DMS 273 (cell line): ENCODE data around the gene EPGN.
A peak's percentile ranks its signal among the peaks of the same experiment; 100 is the strongest.

Source experiments
- DNase-seq: peaks from one replicate; lab custom pipeline; 2025; ENCODE audit not compliant: unreplicated experiment; lab: John Stamatoyannopoulos, UW

The EPGN gene

GRCh38 chr4:74309223-74309622 is 953 bp downstream of the EPGN start:
- DNase-seq = no peak

DNA sequence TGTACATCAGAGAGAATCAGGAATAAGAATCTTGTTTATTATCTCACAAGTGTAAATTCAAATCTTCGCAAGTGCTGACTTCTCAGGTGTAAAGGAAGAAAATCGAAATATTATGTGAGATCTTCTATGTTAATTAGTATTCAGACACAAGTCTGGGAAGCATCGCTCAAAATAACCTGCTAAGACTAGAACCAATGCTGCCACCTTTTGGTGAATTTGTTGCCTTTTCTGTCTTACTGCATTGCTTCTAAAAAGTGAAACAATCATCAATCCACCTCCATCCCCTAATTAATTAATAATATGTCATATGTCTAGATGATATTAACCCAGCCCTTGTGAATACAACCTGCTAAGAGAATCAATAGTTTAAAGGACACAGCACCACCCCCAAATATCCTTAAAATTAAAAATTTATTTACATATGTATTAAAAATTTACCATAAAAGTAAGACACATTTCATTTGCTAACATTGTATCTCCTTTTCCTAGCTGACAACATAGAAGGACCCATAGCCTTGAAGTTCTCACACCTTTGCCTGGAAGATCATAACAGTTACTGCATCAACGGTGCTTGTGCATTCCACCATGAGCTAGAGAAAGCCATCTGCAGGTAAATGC is 3.5 kb downstream of the EPGN start:
- peak; percentile 71 for DNase-seq

GRCh38 chr4:74314329-74314728 is 6.1 kb downstream of the EPGN start:
- no peak for DNase-seq

DNA sequence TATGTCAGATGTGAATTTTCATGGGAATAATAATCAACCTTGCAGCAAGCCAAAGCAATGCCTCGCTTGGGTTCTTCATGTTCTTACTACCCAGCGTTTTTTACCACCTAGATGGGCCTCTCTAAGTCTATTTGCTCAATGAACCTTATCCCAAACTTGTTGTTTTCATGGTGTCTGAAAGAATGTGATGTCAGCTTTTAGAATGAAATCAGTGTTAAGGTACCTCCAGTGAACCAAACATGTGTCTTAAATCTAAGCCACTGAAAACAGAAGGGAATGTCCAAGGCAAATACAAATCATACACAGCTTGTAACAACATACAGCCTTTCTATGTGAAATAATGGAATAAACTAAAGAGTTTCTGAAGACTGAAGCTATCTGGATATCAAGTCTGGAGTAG is 6.7 kb downstream of the EPGN start:
- DNase-seq = no peak

DNA sequence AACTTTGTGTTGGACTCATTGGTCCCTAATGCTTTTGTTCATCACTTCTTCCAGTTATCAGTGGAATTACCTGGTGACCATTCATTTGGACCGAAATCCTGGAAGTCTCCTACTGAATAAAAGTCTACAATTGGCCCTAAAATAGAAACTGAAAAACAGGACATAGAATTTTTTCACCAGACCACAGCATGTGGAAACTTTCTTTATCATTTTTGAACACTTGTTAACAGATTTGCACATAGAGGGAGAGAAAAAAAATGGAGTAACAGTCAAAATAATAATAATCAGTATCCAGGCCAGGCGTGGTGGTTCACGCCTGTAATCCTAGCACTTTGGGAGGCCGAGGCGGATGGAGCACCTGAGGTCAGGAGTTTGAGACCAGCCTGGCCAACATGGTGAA is 7.1 kb downstream of the EPGN start:
- no peak for DNase-seq

DNA sequence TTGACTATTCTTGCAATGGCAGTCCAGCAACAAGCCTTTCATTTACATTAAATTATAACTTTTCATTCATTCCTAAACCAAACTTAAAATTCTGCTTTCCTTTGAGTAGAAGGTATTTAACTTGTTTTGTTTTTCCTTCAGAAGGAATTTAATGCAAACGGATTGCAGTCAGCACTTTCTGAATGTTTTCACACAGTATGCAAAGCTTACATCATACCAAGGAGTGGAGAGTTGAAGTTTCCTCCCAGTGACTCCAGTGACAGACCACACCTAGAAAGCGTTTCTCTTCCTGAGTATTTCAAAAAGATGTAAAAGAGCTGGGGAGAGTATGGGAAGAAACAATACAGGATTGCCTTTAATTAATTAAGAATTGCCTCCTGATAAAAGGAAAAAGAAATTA is 8.1 kb downstream of the EPGN start:
- DNase-seq = no peak

DNA sequence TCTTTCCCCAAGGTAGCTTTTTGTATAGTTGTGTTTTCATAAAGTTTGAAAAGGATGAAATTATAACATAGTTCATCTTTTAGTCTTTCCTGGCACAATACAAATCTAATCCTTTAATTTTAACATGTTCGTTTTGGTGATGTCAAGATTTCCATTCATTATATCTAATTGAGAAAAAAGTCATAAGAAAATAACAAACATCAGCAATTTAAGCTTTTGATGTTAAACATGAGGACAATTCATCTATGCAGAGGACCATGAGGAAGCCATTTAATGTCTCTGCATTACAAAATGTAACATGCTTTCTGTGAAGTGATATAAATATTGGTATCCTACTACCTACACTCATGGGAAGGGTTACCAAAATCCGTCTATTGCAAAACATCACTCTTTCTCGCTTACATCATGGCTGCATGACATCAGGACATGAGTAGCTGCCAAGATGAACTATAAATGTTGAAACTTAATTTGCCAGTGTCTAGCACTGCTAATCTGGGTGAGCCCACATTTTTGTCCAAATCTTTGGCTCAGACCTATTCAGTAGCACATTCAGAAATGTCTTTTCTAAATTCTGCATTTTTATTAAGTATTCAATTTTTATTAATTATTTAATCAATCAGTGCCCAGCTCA is 9.5 kb downstream of the EPGN start:
- no peak for DNase-seq

DNA sequence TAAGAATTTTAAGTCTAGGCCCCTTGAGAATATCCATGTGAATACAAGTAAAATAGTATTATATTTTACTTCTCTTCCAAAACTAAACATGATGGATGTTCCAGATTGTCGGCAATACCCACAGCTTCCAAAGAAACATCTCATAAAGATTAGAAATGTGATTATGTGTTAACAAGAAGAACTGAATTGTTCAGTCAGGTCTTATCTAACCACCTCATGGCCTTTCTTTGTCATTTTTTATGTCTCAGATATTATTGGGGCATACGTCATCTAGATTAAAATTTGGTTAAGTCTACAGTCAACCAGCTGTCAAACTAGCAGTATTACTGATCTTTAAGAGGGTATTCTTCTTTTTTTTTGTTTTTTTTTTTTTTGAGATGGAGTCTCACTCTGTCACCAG is 10.0 kb downstream of the EPGN start:
- DNase-seq = no peak

DNA sequence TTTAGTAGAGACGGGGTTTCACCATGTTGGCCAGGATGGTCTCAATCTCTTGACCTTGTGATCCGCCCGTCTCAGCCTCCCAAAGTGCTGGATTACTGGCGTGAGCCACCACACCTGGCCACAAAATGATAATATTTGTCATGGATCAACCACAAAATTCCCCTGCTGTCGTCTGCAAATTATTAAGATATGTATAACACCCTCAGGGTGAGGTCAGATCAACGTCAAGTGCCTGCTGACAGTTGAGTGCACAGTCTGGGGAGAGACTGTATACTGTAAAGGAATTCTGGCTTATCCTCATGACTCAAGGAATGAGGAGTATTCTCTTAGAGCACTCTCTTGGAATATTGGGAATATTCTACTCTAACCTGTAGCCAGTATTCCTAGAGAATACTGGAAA is 11.2 kb downstream of the EPGN start:
- DNase-seq = no peak

DNA sequence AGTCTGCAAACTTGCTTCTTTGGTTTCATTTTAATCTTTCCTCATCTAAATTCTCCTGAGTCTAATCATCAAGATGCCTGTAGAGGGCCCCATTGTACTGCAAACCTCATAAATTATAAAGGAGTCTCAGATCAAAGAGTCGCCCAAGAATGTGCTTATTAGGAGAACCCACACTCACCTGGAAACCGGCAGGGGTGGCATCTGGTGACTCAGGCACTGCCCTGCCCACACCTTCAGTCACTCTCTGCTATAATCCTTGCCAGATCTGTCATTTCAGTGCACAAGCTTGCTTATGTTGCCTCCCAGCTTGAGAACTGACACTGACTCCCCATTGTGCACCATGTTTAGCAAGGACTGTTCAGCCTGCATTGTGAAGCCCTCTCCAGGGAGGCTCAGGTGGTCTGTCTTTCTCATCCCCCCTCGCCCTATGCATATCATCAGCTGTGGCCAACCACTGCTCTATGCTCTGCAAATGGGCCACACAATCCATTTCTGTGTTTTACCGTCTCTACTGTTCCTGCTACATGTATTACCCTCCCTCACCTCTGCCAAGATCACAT is 12.4 kb downstream of the EPGN start:
- peak; percentile 65 for DNase-seq

GRCh38 chr4:74322301-74322700 is 14.0 kb downstream of the EPGN start:
- no peak for DNase-seq

- no peak for DNase-seq
These were observed 15.4 kb downstream of the EPGN start for GRCh38 chr4:74323663-74324062.

- no peak for DNase-seq
These were observed 16.0 kb downstream of the EPGN start for GRCh38 chr4:74324262-74324661.

DNA sequence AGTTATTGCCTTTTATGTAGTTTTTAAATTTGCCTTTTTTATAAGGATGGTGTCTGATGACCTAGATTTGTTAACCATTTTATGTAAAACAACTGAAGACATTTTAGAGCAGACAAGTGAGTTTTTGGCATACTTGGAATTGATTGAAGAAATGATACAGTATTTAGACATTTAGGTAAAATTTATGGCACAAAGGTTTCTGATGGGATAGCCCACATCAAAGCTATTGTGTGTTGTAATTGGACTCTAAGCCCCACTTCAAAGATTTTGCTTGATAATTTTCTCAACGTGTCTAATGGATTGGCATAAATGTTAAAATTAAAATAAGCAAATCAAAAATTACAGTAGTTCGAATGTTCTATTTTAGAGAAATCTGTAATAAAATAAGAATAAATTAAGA is 17.6 kb downstream of the EPGN start:
- no peak for DNase-seq

DNA sequence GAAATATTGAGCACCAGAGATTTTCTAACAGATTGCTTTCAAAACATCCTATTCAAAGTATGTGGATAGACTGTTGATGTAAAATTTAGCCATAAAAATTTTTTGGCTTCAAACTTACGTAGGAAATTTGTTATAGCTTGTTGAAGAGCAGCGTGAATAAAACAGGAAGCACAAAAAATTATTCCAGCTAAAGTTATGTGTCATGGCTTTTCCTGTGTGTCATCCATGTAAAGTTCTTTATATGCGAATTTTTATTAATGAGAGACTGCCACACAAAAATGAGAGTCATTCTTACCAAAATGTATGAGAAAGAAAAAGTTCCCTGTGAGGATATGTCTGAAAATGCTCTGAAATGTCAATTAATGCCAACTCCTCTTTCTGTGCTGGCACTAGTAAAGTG is 19.5 kb downstream of the EPGN start:
- no peak for DNase-seq

- DNase-seq = no peak
These were observed 20.2 kb downstream of the EPGN start for GRCh38 chr4:74328501-74328900.

DNA sequence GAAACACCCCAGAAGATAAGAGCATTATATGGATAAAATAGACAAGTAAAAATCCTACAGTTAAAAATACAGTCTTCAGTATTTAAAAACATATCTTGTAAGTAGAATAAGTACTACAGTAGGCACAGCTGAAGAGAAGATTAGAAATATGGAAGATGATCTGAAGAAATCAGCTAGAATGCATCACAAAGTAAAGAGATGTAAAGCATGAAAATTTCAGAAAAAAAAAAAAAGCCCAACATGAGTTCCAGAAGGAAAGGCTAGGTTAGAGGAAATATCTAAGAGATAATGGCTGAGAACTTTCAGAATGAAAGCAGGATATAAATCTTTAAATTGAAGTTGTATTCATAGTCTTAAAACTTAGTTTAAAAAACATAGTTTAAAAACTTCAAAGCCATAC is 21.0 kb downstream of the EPGN start:
- DNase-seq = no peak

DNA sequence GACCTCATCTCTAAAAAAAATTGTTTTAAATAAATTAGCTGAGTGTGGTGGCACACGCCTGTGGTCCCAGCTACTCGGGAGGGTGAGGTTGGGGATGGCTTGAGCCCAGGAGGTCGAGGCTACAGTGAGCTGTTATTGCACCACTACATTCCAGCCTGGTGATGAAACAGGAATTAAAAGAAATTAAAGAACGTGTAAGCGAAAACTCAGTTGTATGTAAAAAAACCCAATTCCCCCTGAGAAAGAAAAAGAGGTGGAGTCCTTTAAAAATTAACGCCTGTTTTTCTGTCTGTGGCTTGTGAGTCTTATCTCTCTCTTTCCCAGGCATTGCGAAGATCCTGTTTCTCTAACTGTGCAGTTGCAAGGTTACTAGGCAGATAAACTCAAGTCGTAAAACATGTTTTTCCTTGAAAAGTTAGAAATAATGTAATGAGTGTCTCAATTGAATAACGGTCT is 22.1 kb downstream of the EPGN start:
- DNase-seq = no peak

GRCh38 chr4:74331252-74331651 is 23.0 kb downstream of the EPGN start:
- DNase-seq = no peak

GRCh38 chr4:74331944-74332343 is 23.7 kb downstream of the EPGN start:
- DNase-seq = no peak

DNA sequence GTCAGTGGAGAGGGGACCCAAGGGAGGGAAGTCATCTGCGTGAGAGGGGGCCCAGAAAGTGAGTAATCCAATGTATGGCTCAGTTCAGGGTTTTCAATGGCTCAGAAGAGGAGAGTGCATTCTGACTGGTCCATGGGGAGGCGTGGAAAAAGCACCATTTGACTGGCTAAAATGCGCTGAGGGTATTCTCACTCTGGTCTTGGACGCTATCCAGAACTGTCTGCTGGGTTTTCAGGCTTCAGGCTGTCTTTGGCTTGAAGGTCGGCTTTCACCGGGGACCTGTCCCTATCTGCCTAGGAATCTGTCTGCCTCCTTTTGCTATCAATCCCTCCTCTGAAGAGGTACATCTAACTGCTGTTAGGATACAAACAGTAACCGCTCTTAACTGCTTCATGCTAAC is 26.4 kb downstream of the EPGN start:
- DNase-seq = no peak

GRCh38 chr4:74335341-74336021 is 27.2 kb downstream of the EPGN start:
- no peak for DNase-seq
